ENCODE measurements around the gene ZBTB16. TPM values are rescaled to one million over a fixed set of nuclear protein-coding genes. Genes with fewer than 3 reads are reported as not detected.

ZBTB16 gene
- total and polyA plus RNA-seq, 2 of the 4 experiments (the other 2 are of a cell fraction), result not detected

DNA sequence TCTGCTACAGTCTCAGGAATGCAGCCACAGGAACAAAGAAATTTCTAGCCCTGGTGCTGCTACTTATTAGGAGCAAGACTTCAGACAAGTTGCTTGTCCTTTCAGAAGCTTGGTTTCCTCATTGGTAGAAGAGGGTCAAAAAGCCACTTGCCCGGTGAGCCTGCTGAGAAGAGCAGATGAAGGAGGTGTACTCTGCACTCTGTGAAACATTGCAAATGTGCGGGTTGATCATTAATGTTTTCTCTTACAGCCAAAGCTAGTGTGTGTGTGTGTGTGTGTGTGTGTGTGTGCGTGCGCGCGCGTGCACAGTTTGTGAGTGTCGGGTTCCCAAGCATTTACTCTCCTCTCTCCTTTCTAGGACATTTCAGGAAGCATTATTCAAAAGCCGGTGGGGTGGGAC, 150.4 kb downstream of the ZBTB16 start:
- no peak overlapping the region for H3K23ac ChIP-seq (ENCODE audit: low read depth, low read length)
- TF ChIP-seq POLR2A (IDR thresholded peaks at IDR 0.05; ENCODE audit: low read depth, low read length), result no peak
- TF ChIP-seq RCOR1 (IDR thresholded peaks at IDR 0.05; ENCODE audit: insufficient replicate concordance, low read length), result no peak
- TF ChIP-seq, protein P1, sequence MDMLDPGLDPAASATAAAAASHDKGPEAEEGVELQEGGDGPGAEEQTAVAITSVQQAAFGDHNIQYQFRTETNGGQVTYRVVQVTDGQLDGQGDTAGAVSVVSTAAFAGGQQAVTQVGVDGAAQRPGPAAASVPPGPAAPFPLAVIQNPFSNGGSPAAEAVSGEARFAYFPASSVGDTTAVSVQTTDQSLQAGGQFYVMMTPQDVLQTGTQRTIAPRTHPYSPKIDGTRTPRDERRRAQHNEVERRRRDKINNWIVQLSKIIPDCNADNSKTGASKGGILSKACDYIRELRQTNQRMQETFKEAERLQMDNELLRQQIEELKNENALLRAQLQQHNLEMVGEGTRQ (IDR thresholded peaks at IDR 0.05; ENCODE audit: low read depth, low read length), result no peak
- TF ChIP-seq NFE2L2 (IDR thresholded peaks at IDR 0.05; ENCODE audit: low read depth, low read length), result no peak
- TF ChIP-seq MAZ (IDR thresholded peaks at IDR 0.05; ENCODE audit: borderline replicate concordance, low read depth, low read length), result no peak
- H3K79me1 ChIP-seq (ENCODE audit: low read depth in 1 of 2, low read length in 2 of 2), result no peaks in the 10 kb centered on the region
- intact Hi-C loops (cut with micrococcal nuclease) (no loop called here), in situ Hi-C loops (cut with MboI; ENCODE audit: low sequenced_read_pairs) (no loop called here), dilution Hi-C loops (cut with HindIII; ENCODE audit: low sequenced_read_pairs, unreplicated experiment) (no loop called here)
- no peaks in the 10 kb centered on the region for H3K4me1 ChIP-seq (ENCODE audit: control insufficient read depth, insufficient read depth, low read length)
- no peak overlapping the region for H2BK15ac ChIP-seq (ENCODE audit: low read depth, low read length)
- DNase-seq, result no peak
- H3K9ac ChIP-seq (ENCODE audit: low read depth, low read length), result no peak overlapping the region
- H3K9me3 ChIP-seq (ENCODE audit: control insufficient read depth, insufficient read depth, low read length), result no peaks in the 10 kb centered on the region
- no peaks in the 10 kb centered on the region for H3K9me1 ChIP-seq (ENCODE audit: insufficient read depth, low read length)
- no peaks in the 10 kb centered on the region for H4K20me1 ChIP-seq (ENCODE audit: insufficient read depth, low read length)
- H2AK9ac ChIP-seq (replicated peaks; ENCODE audit: low read depth, low read length, poor library complexity), result no peak overlapping the region
- no peak overlapping the region for H2BK20ac ChIP-seq (ENCODE audit: low read depth, low read length)
- no peak overlapping the region for H3K18ac ChIP-seq (ENCODE audit: low read depth, low read length)
- H4K8ac ChIP-seq (ENCODE audit: low read depth in 2 of 2, low read length in 2 of 2), result no peak overlapping the region
- BruUV-seq (replicated peaks), result no TSS peak
- H3K36me3 ChIP-seq (ENCODE audit: control insufficient read depth, insufficient read depth, low read length), result no peaks in the 10 kb centered on the region
- H2AFZ ChIP-seq (replicated peaks; ENCODE audit: low read length, poor library complexity), result no peak overlapping the region
- H3K4ac ChIP-seq (ENCODE audit: low read depth, low read length), result no peak overlapping the region
- H3K27me3 ChIP-seq (ENCODE audit: control insufficient read depth, insufficient read depth, low read length), result peaks cover 31% of the 10 kb centered on the region
- H3K4me2 ChIP-seq (ENCODE audit: low read depth, low read length), result no peak overlapping the region
- no peak overlapping the region for H4K5ac ChIP-seq (ENCODE audit: low read depth, low read length)
- H4K91ac ChIP-seq (ENCODE audit: insufficient read depth, low read depth, low read length), result no peak overlapping the region
- H2BK5ac ChIP-seq (ENCODE audit: low read depth, low read length, poor library complexity, severe bottlenecking), result no peak overlapping the region
- no peak overlapping the region for H2AK5ac ChIP-seq (ENCODE audit: low read depth, low read length)
- H3K56ac ChIP-seq (ENCODE audit: extremely low read depth, insufficient read depth, low read length), result no peak overlapping the region
- no peak overlapping the region for H3K14ac ChIP-seq (replicated peaks; ENCODE audit: low read depth, low read length)
- CTCF ChIA-PET, result no interaction called here
- no peak overlapping the region for H3K4me3 ChIP-seq (ENCODE audit: insufficient read depth, low read depth, low read length)
- no peak overlapping the region for H3K27ac ChIP-seq (ENCODE audit: insufficient read depth, low read length)
- POLR2A ChIA-PET (ENCODE audit: unreplicated experiment), result no interaction called here
- no CpG with 5 or more reads among the region's 9 CpGs for WGBS, 2 experiments (ENCODE audit: extremely low coverage in 2 of 2, insufficient read length in 1 of 2)
- ATAC-seq (ENCODE audit: low read depth), result no peak
- H2BK120ac ChIP-seq (ENCODE audit: low read depth, low read length), result no peak overlapping the region

Data from IMR-90 (cell line).